Uterus (tissue), 4 donors: ENCODE data around the gene WT1. TPM values are rescaled to one million over a fixed set of nuclear protein-coding genes. Genes with fewer than 3 reads are reported as not detected.

Experiments used
- DNase-seq, 2 donors: peaks; one replicate each; pipeline ENCODE4 v3.0.0-alpha.2; 2019 to 2020
- H3K27ac ChIP-seq, 2 donors: fragments of 200-600 bp; sonication (generic); 1 replicate in 1 of 2; 2 replicates in 1 of 2; pipeline ENCODE4 v1.5.1; 2016 to 2018
- H3K27me3 ChIP-seq, 2 donors: fragments of 200-600 bp; sonication (generic); one replicate each; pipeline ENCODE4 v1.5.1; 2018 to 2019; ENCODE audit warnings: control low read depth in 1 of 2
- H3K36me3 ChIP-seq, 2 donors: fragments of 200-600 bp; sonication (generic); one replicate each; pipeline ENCODE4 v1.5.1; 2019; ENCODE audit warnings: control low read depth in 1 of 2
- H3K4me1 ChIP-seq, 2 donors: fragments of 200-600 bp; sonication (generic); one replicate each; pipeline ENCODE4 v1.5.1; 2018 to 2019; ENCODE audit warnings: control low read depth in 1 of 2
- H3K4me3 ChIP-seq, 2 donors: fragments of 200-600 bp; sonication (generic); 1 replicate in 1 of 2; 2 replicates in 1 of 2; pipeline ENCODE4 v1.5.1; 2018 to 2019; ENCODE audit warnings: mild to moderate bottlenecking in 1 of 2
- H3K9me3 ChIP-seq, 2 donors: fragments of 200-600 bp; sonication (generic); one replicate each; pipeline ENCODE4 v1.5.1; 2019; ENCODE audit warnings: control low read depth in 1 of 2
- CTCF ChIP-seq, 4 experiments: fragments of 200-600 bp in 2 of 4; fragments of 450-650 bp in 2 of 4; sonication (generic) in 2 of 4; IDR thresholded peaks; one replicate each; pipeline ENCODE4 v1.5.1; 2016 to 2019; ENCODE audit warnings: antibody characterized with exemption in 4 of 4, mild to moderate bottlenecking in 2 of 4, moderate library complexity in 1 of 4
- POLR2A ChIP-seq, 2 donors: fragments of 450-650 bp; IDR thresholded peaks; one replicate each; pipeline ENCODE4 v1.6.1; 2016; ENCODE audit warnings: antibody characterized with exemption in 2 of 2, mild to moderate bottlenecking in 1 of 2, moderate library complexity in 1 of 2
- intact Hi-C: fragments of 100-400 bp; cut with DNase I; formaldehyde crosslinking; loops from one replicate; pipeline ENCODE4 v1.15.1; 2023; ENCODE audit warnings: low total_unique reads
- total RNA-seq, 4 donors: library from RNA; depleted of rRNA in 3 of 4; stranded (reverse); fragments of >200 nt in 3 of 4; gene quantifications; one replicate each; pipeline versions ENCODE4 v1.1.0 to v1.2.4, GENCODE V29; 2014 to 2023
- donor health status: DM: yes; HTN: yes; CAD: no.

Gene WT1
- total RNA-seq, 4 donors from 2014 or later, result 51.2 to 125 (median 53.6) TPM

- intact Hi-C loops, result no loop called here
These were observed 10.9 kb upstream of the WT1 start for GRCh38 chr11:32446227-32446626.

GRCh38 chr11:32444186-32444585 is 8.8 kb upstream of the WT1 start:
- Histone ChIP-seq H3K9me3 (no peaks in the 10 kb centered on the region), H3K27me3 (no peaks in the 10 kb centered on the region), H3K4me3 (no peak overlapping the region), H3K36me3 (no peaks in the 10 kb centered on the region), H3K4me1 (peaks cover 3 to 20% of the 10 kb centered on the region in 2 donors), H3K27ac (peak overlapping the region in 1 of 2 donors; percentile 69)
- no peak for TF ChIP-seq POLR2A (IDR thresholded peaks at IDR 0.05)
- TF ChIP-seq CTCF (IDR thresholded peaks at IDR 0.05), result no peak
- no peak for DNase-seq
- intact Hi-C loops, result no loop called here

More at GRCh38 chr11:32446227-32446626, 10.9 kb upstream of the WT1 start:
- Histone ChIP-seq H3K4me1 (peaks cover 3 to 20% of the 10 kb centered on the region in 2 donors), H3K9me3 (no peaks in the 10 kb centered on the region), H3K27me3 (no peaks in the 10 kb centered on the region), H3K27ac (peak overlapping the region; percentile 69 to 73), H3K4me3 (no peak overlapping the region), H3K36me3 (no peaks in the 10 kb centered on the region)
- no peak for TF ChIP-seq CTCF (IDR thresholded peaks at IDR 0.05)
- TF ChIP-seq POLR2A (IDR thresholded peaks at IDR 0.05), result no peak
- peak; percentile 47 to 76 for DNase-seq

- intact Hi-C loops, result no loop called here
- H3K9me3 ChIP-seq, result no peaks in the 10 kb centered on the region
- H3K27ac ChIP-seq, result peak overlapping the region; percentile 98 to 99
- peak; percentile 34 to 45 for DNase-seq
- TF ChIP-seq CTCF (IDR thresholded peaks at IDR 0.05) (no peak), POLR2A (IDR thresholded peaks at IDR 0.05) (no peak)
- H3K36me3 ChIP-seq, result no peaks in the 10 kb centered on the region
- peaks cover 3 to 12% of the 10 kb centered on the region in 2 donors for H3K4me1 ChIP-seq
- H3K4me3 ChIP-seq, result peak overlapping the region in 1 of 2 donors; percentile 11
- no peaks in the 10 kb centered on the region for H3K27me3 ChIP-seq
These were observed 5.6 kb upstream of the WT1 start for GRCh38 chr11:32440916-32441315.

GRCh38 chr11:32440312-32440908 is 5.1 kb upstream of the WT1 start:
- no peaks in the 10 kb centered on the region for H3K36me3 ChIP-seq
- H3K4me3 ChIP-seq, result peak overlapping the region in 1 of 2 donors; percentile 11
- H3K4me1 ChIP-seq, result peaks cover 0 to 12% of the 10 kb centered on the region in 2 donors
- no peaks in the 10 kb centered on the region for H3K27me3 ChIP-seq
- H3K27ac ChIP-seq, result peak overlapping the region; percentile 98 to 99
- DNase-seq, result no peak
- intact Hi-C loops, result no loop called here
- TF ChIP-seq POLR2A (IDR thresholded peaks at IDR 0.05), result no peak
- no peak for TF ChIP-seq CTCF (IDR thresholded peaks at IDR 0.05)
- H3K9me3 ChIP-seq, result no peaks in the 10 kb centered on the region

- H3K9me3 ChIP-seq, result no peaks in the 10 kb centered on the region
- TF ChIP-seq POLR2A (IDR thresholded peaks at IDR 0.05) (no peak), CTCF (IDR thresholded peaks at IDR 0.05) (no peak)
- no peaks in the 10 kb centered on the region for H3K36me3 ChIP-seq
- H3K27me3 ChIP-seq, result no peaks in the 10 kb centered on the region
- intact Hi-C loops, result loop anchor here (10.0 kb wide), 2 partner anchors 55 to 125 kb away; no protein-coding TSS in a partner anchor
- peaks cover 0 to 12% of the 10 kb centered on the region in 2 donors for H3K4me1 ChIP-seq
- peak; percentile 27 to 41 for DNase-seq
- peak overlapping the region; percentile 72 to 86 for H3K4me3 ChIP-seq
- peak overlapping the region; percentile 98 to 99 for H3K27ac ChIP-seq
These were observed 4.3 kb upstream of the WT1 start for GRCh38 chr11:32439501-32440210.
